Iris pigment epithelial cell (primary cell): ENCODE data around the gene NEURL1.
A peak's percentile ranks its signal among the peaks of the same experiment; 100 is the strongest.
"Not testable (repeated sequence)": the region's sequence is repeated elsewhere in the genome, so short reads cannot be mapped to it uniquely, and the experiment has no call there.

Experiments used
- DNase-seq: peaks from one replicate; pipeline ENCODE4 v3.0.0-alpha.2; 2011; ENCODE audit warnings: low read depth

The NEURL1 gene

DNA sequence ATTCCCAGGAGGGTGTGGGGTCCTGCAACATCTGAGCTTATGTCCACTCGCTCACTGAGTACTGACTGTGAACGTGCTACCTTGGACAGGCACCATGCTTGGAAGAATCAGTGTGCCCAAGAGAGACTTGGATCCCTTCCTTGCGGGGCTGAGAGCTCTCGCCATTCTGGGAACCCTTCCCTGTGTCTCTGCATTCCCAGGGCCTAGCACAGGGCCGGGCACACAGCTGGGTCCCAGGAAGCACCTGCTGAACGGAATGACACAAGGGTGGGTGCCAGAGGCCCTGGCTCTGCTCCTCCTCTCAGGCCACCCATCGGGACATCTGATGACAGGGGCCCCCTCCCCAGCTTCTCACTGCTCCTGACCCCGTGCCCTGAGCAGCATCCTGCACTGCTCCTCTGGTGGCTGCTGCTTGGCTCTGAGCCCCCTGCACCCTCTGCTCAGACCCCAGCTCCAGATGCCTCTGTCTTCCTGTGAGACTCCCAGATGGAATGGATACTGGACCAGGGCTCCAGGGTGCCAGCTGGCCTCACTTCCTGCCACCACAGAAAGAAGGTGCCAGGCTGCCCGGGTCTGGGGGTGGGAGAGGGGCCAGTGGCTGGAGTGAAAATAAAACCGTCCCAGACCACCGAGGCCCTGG, 129.6 kb downstream of the NEURL1 start:
- DNase-seq = no peak

DNA sequence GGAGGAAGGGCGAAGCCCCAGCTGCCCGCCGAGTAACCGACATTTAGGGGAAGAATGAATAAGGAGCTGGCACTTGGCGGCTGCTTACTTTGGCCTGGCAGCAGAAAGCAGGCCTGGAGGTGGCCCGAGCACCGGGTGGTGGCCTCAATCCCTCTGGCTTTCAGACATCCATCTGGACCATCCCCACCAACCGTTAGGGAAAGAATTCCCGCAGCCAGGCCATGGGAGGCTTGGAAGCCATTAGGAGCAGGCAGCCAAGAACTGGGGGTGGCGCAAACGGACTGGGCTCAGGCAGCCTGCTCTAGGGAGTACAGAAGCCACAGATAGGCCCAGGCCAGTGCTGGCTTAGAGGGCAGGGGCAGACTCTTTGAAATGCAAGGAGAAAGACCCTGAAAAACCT, 132.7 kb downstream of the NEURL1 start:
- no peak for DNase-seq

DNA sequence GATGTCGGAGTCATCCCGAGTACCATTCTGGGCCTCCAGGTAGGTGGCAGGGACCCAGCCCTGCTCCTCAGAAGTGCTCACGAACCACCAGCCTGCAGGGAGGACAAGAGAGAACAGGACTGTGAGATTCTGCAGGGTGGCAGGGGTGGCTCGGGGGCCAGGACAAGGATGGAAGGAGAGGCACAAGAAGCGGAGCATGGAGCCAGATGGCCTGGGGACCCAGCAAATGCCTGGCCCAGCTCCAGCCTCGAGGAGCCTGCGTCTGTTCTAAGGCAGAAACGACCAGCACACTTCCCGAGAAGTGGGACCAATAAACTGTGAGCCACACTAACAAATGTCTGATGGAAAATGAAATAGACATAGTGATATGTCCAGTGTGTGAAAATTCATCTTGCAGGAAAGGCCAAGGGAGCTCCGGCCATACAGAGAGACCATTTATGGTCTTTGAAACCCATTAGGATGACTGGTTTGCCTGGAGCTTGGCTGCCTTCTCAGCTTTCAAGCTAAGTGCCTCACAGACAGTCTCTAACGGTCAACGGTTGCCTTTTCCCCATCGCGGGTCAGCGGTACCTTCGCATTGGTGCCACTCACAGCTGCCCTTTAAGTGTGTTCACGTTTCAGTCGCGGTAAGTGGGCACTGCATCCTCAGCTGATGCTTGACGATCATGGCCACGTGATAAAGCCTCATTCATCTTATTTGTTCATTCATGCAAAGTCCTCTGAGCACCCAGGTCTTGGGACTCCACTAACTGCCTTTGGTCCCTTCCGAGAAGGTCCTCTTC, 133.8 kb downstream of the NEURL1 start:
- DNase-seq = no peak

DNA sequence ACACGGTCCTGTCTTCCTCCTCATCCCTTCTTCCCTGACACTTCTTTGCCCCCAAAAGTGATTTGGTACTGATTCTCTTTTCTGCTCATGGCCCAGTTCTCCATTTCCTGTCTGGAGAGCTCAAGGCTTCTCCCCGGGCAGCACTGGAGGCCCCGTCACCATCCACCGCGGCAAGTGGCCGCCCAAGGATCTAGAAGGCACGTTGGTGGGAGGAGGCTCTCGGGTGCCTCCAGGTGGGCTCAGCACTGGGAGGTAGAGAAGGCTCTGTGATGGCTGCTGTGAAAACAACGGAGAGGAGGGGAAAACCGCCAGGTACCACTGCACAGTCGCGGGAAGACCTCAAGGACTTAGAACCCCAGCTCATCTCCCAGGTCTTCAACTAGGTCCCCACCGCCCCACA, 134.4 kb downstream of the NEURL1 start:
- no peak for DNase-seq

DNA sequence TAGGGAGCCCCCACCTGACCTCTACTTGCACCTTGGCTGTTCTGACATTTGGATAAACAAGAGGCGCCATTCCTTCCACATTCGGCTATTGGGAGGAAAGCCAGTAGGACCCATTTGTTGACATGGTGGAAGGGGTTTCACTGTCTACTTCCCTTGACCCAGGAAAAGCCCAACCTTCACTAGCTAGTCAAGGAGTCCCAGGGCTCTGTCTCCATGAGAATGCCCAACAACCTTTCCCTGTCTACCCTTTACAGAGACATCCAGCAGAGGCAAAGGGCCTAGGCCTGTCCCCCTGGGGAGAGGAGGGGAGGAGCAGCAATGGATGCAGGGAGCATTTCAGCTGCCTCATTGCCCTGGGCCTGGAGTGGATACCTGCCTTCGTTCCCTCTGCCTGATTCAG, 136.1 kb downstream of the NEURL1 start:
- DNase-seq = no peak

DNA sequence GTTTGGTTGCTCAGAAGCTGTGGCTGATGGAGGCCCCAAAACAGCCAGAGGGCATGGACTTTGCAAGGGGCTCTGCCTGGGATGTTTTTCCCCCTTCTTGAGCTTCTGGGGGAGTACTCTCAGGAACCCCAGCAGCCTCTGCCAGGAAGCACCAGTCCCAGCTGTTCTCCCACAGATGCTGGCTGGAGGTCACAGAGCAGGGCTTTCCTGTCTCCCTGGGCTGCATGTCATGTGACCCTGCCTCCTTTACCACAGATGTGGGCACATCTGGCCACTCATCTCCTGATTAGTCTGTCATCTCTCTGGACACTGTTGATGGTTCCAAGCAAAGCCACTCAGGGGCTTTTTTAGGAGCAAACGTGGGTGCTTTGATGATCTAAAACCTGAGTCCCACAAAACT, 136.7 kb downstream of the NEURL1 start:
- DNase-seq = no peak

DNA sequence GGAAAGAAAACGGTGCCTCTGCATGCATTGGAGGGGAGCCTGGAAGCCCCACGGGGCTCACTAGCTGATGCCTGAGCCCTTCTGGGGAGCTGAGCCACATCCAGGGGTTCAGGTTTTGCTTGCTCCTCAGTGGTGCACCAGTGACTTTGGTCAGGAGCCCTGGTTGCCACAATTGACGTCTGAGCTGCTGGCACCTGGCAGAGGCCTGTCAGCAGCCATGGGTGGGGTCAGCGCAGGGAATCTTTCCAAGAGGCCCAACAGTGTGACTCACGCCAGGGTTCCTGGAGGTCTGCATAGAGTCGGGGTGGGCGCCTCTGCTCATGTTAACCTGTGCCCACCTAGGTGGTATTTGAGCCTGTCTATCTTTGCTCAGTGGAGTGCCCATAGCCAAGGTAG, 138.7 kb downstream of the NEURL1 start:
- DNase-seq = no peak

DNA sequence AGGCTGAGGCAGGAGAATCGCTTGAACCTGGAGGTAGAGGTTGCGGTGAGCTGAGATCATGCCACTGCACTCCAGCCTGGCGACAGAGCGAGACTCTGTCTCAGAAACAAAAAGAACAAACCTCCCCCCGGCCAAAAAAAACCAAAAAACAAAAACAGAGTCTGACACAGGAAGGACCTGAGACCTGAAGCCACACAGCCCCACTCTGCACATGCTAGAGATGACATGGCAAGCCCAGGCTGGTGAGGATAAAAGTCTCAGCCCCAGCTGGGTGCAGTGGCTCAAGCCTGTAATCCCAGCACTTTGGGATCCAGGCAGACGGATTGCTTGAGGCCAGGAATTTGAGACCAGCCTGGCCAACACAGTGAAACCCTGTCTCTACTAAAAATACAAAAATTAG, 139.4 kb downstream of the NEURL1 start:
- not testable (repeated sequence) for DNase-seq

DNA sequence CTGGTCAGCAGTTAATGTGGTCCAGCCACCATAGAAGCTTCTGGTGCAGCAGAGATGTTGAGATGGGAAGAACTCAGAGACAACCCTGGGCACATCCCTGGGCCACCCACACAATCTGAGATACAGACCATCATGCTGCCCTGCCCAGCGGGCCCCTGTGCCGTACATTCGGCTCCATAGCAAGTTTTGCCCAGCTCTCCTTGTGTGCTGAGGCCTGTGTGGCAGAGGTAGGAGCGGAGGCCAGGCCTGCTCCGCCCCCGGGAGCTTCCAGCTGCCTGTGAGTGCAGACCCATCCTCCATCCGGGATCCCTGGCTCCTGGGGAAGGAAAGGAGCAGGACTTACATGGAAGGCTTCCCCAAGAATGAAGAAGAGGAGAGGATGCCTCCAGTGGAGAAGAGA, 140.3 kb downstream of the NEURL1 start:
- no peak for DNase-seq

DNA sequence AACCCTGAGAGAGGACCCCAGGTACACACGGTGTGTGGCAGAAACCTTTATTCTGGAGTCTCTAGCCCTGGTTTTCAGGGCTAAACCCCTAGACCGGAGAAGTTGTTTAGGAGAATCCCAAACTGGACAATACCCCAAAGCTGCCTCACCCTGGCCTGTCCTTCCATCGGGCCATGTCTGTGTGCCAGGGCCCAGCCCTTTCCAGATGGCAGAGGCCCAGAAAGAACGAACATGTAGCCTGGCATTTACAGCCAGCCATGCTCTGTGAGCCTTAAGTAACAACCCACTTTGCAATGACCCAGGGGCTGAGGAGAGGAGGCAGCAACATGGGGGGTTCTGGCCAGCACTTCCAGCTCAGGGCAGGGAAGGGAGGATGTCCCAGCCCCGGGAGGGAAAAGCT, 142.1 kb downstream of the NEURL1 start:
- DNase-seq = no peak

DNA sequence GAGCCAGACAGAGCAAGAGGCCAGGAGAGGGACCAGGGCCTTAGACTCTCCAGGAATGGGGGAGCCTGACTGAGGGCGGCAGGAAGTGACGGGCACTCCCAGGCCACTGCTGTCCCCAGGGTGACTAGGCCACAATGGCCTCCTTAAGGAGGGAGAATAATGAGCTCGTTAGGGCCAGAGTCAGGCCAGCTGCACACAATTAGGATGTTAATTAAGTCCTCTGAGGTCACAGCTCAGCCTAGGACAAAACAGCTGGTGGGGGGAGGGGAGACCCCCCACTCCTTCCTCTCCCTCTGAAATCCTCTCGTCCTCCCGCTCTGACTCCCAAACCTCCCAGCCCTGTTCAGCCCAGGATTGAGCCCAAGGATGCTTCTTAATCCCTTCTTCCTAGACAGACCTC, 143.0 kb downstream of the NEURL1 start:
- DNase-seq = no peak

DNA sequence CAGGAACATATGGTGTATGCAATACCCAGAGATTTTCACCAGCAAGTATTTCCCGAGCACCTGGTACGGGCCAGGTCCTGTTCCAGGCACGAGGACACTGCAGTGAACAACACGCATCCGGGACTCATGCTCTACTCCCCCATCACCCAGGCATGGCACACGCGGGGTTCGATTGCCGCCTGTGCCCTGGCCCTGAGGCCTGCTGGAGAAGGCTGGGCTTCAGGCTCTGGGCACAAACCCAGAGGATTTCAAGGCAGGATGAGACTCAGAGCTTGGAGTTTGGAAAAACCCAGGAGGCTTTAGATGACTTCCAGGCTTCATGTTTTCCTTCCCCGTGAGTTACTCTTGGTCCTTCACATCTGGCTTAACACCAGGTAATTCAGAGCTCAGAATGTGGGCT, 143.5 kb downstream of the NEURL1 start:
- DNase-seq = no peak

DNA sequence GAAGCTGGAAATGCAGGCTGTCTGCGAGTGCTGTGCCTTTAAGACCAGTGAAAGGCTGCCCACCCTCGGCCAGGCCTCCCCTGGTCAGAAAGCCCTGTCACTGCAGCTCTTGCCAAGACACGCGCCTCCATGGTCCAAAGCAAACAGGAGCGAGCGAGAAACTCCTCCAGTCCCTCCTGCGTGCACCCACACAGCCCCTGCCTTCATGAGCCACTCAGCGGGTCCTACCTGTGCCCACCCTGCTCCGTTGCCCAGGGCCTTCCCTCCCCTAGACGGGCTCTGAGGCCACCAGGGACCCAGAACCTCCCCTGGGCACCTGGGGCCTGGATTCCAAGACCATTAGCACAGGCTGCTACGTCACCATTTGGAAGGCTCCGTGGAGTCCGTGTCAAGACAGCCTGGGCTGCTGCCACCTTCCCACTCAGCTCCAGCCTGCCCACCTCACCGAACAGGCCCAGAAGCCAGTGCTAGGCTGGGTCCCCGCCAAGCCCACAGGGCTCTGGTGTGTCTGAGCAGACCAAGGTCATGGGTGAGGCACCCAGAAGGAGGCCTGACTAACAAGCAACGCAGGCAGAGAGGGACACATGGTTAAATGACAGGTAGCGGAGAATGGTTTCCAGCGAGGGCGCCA, 144.5 kb downstream of the NEURL1 start:
- peak; percentile 63 for DNase-seq

DNA sequence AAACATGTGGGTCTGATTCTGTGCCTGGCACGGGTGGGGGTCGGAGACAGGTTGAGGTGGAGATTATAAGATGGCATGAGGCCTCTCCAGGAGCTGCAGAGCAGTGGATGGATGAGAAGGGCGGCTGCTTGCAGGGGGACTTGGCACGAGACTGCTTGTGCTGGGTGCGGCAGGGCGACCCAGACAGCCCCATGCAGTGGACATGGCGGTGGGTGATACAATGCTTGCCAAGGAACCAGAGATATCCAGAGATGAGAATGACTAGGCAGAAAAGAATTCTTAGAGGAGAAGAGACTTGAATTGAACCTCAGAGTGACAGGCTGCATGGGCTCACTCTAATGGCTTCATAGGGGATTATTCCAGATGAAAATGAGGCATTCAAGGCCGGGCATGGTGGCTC, 145.4 kb downstream of the NEURL1 start:
- peak; percentile 40 for DNase-seq

DNA sequence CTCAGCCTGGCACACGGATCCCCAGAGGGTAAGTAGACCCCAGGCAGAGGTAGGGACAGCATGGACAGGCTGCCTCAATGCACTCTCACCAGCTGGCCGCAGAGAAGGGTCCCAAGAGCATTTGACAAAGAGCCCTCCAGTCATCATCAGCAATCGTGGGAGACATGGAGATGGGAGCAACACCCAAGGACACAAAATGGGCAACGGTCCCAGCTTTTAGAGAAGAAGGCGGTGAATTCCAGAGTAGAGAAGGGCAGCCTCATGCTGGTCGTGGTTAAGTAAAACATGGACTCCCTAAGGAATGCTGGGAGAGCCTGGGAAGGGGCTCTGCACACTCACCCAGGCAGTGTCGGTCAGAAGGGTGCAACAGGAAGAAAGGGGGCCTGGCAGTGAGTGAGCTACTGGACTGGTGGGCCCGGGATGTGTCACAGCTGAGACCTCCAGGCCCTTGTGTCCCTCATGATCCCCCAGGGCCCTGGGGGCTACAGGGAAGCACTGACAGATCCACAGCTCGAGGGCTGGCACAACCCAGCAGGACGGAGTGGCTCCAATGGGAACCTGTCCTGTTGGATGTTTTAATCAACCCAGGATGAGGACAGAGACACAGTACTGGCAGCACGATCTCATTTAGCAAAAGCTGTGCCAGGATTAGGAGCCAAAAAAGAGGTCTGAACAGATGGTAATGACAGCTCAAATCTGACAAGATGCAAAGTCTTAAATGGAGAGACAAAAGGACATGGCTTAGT, 147.1 kb downstream of the NEURL1 start:
- DNase-seq = peak; percentile 8

DNA sequence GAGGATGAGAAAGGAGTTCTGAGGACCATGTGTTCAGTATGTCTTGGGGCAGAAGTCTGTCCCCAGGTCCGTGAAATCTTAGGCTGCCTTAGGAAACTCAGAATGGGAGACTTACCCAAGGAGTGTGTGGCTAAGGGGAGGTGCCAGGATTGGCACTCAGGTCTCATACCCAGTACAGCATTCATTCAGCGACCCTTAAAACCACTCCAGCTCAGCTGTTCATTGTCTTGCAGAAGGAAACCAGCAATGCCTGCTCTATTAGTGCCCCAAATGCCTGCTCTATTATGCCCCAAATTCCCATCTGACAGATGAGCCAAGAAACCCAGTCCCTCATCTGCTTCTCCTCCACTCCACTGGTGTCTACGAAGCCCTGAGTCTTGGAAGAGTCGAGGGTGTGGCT, 147.8 kb downstream of the NEURL1 start:
- no peak for DNase-seq
